SU-DHL-6 (cell line): Measurements from ENCODE around the gene ZFHX3.

Experiments
- H2AFZ ChIP-seq: fragments of 200-600 bp; sonication (generic); 2 replicates; pipeline ENCODE4 v1.6.1; 2014; ENCODE audit warnings: low read depth, mild to moderate bottlenecking, moderate library complexity, mixed read lengths, antibody characterized with exemption, low read length; ENCODE audit not compliant: severe bottlenecking
- H3F3A ChIP-seq: fragments of 200-600 bp; shearing (Covaris generic); 2 replicates; pipeline ENCODE4 v1.6.0; 2016; ENCODE audit warnings: antibody characterized with exemption, mild to moderate bottlenecking; ENCODE audit not compliant: insufficient read depth
- H3K27ac ChIP-seq: fragments of 200-600 bp; sonication (generic); 2 replicates; pipeline ENCODE4 v1.5.1; 2016; ENCODE audit warnings: low read depth, mild to moderate bottlenecking, low read length, moderate library complexity, mixed read lengths
- H3K27me3 ChIP-seq: fragments of 200-600 bp; sonication (generic), shearing (Covaris generic); 2 replicates; pipeline ENCODE4 v1.6.0; 2014; ENCODE audit warnings: mild to moderate bottlenecking, low read length
- H3K36me3 ChIP-seq: fragments of 200-600 bp; sonication (generic); 2 replicates; pipeline ENCODE4 v1.6.1; 2014; ENCODE audit warnings: mild to moderate bottlenecking, low read length, mixed read lengths
- H3K4me2 ChIP-seq: fragments of 300-600, 200-600 bp; shearing (Covaris generic), sonication (generic); 2 replicates; pipeline ENCODE4 v1.6.0; 2014; ENCODE audit warnings: low read length, low read depth, mild to moderate bottlenecking; ENCODE audit not compliant: poor library complexity, severe bottlenecking
- H3K4me3 ChIP-seq: fragments of 200-600 bp; sonication (generic); 2 replicates; pipeline ENCODE4 v1.5.1; 2014; ENCODE audit warnings: antibody characterized with exemption, low read length, mild to moderate bottlenecking, mixed read lengths; ENCODE audit not compliant: insufficient read depth, poor library complexity, severe bottlenecking
- H3K79me2 ChIP-seq: fragments of 200-600 bp; sonication (generic); 2 replicates; pipeline ENCODE4 v1.6.1; 2014; ENCODE audit warnings: mild to moderate bottlenecking, low read length, moderate library complexity; ENCODE audit not compliant: insufficient read depth
- H3K9ac ChIP-seq: fragments of 200-600 bp; sonication (generic); 2 replicates; pipeline ENCODE4 v1.7.0; 2014; ENCODE audit warnings: mild to moderate bottlenecking, low read length
- H3K9me2 ChIP-seq: fragments of 200-600 bp; sonication (generic); replicated peaks from 2 replicates; pipeline ENCODE4 v1.6.1; 2014; ENCODE audit warnings: low read length; ENCODE audit not compliant: insufficient read depth
- H3K9me3 ChIP-seq: fragments of 200-600 bp; sonication (generic); 2 replicates; pipeline ENCODE4 v1.6.1; 2014; ENCODE audit warnings: low read length, mixed read lengths; ENCODE audit not compliant: insufficient read depth
- H4K20me1 ChIP-seq: fragments of 200-600 bp; sonication (generic); 2 replicates; pipeline ENCODE4 v1.6.1; 2014; ENCODE audit warnings: low read depth, mild to moderate bottlenecking, antibody characterized with exemption, low read length, moderate library complexity, mixed read lengths
- EZH2phosphoT487 ChIP-seq: fragments of 200-600 bp; sonication (generic), shearing (Covaris generic); conservative IDR thresholded peaks from 2 replicates; pipeline ENCODE4 v1.6.1; 2018; ENCODE audit warnings: mild to moderate bottlenecking, antibody characterized with exemption, low read length, moderate library complexity, mixed read lengths
- TF ChIP-seq, protein P1 (sequence below): fragments of 200-600 bp; sonication (generic); IDR thresholded peaks from one replicate; pipeline ENCODE4 v1.5.1; 2017; ENCODE audit warnings: antibody characterized with exemption, mild to moderate bottlenecking, low read length, moderate library complexity; ENCODE audit not compliant: insufficient read depth, poor library complexity, severe bottlenecking

The ZFHX3 gene

DNA sequence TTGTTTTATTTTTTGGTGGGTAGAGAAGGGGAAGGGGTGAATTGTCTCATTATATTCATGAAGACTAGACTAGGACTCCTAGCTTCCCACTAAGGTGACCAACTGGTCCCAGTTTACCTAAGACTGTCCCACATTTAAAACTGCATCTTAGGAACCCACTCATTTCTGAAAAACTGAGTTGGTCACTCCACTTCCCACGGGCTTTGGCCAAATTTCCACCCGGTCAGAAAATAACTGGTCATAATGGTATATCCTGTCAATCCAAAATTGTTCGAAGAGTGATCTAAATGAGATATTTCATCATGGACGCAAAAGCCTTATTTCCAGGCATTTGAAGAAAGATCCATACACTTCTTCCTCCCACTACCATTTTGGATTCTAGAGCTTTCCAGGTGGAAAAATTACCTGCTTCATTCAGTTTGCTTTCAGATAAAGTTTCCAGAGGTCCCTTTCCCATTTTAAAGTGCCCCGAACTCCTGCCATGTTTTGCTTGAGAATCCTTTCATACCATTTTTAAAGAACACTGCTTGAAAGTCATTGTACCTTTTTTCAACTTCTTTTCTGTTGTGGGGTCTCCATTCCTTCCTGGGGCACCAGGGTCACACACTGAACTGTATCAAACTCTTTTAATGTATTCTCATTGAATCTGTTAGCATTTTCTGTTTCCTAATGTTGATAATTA, 21.8 kb upstream of the ZFHX3 start:
- H3K9ac ChIP-seq = no peak overlapping the region
- H3K79me2 ChIP-seq = no peaks in the 10 kb centered on the region
- H3K4me2 ChIP-seq = no peak overlapping the region
- no peaks in the 10 kb centered on the region for H3K9me2 ChIP-seq
- no peak overlapping the region for H2AFZ ChIP-seq
- no peak overlapping the region for H3K4me3 ChIP-seq
- H3F3A ChIP-seq = no peaks in the 10 kb centered on the region
- H3K27me3 ChIP-seq = no peaks in the 10 kb centered on the region
- no peaks in the 10 kb centered on the region for H3K36me3 ChIP-seq
- no peaks in the 10 kb centered on the region for H3K9me3 ChIP-seq
- H3K27ac ChIP-seq = no peak overlapping the region
- TF ChIP-seq, protein P1, sequence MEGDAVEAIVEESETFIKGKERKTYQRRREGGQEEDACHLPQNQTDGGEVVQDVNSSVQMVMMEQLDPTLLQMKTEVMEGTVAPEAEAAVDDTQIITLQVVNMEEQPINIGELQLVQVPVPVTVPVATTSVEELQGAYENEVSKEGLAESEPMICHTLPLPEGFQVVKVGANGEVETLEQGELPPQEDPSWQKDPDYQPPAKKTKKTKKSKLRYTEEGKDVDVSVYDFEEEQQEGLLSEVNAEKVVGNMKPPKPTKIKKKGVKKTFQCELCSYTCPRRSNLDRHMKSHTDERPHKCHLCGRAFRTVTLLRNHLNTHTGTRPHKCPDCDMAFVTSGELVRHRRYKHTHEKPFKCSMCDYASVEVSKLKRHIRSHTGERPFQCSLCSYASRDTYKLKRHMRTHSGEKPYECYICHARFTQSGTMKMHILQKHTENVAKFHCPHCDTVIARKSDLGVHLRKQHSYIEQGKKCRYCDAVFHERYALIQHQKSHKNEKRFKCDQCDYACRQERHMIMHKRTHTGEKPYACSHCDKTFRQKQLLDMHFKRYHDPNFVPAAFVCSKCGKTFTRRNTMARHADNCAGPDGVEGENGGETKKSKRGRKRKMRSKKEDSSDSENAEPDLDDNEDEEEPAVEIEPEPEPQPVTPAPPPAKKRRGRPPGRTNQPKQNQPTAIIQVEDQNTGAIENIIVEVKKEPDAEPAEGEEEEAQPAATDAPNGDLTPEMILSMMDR = no peak
- TF ChIP-seq EZH2phosphoT487 = no peak
- H4K20me1 ChIP-seq = no peaks in the 10 kb centered on the region

- Histone ChIP-seq H3K9me2 (no peaks in the 10 kb centered on the region), H3K4me2 (no peak overlapping the region), H3K9me3 (no peaks in the 10 kb centered on the region), H3K27ac (no peak overlapping the region), H3K4me3 (no peak overlapping the region), H3K9ac (no peak overlapping the region), H3F3A (no peaks in the 10 kb centered on the region), H3K27me3 (no peaks in the 10 kb centered on the region), H3K79me2 (no peaks in the 10 kb centered on the region), H2AFZ (no peak overlapping the region), H4K20me1 (no peaks in the 10 kb centered on the region), H3K36me3 (no peaks in the 10 kb centered on the region)
- no peak for TF ChIP-seq EZH2phosphoT487
- TF ChIP-seq, protein P1 = no peak
Measured at GRCh38 chr16:73068541-73069401, 20.8 kb upstream of the ZFHX3 start.

DNA sequence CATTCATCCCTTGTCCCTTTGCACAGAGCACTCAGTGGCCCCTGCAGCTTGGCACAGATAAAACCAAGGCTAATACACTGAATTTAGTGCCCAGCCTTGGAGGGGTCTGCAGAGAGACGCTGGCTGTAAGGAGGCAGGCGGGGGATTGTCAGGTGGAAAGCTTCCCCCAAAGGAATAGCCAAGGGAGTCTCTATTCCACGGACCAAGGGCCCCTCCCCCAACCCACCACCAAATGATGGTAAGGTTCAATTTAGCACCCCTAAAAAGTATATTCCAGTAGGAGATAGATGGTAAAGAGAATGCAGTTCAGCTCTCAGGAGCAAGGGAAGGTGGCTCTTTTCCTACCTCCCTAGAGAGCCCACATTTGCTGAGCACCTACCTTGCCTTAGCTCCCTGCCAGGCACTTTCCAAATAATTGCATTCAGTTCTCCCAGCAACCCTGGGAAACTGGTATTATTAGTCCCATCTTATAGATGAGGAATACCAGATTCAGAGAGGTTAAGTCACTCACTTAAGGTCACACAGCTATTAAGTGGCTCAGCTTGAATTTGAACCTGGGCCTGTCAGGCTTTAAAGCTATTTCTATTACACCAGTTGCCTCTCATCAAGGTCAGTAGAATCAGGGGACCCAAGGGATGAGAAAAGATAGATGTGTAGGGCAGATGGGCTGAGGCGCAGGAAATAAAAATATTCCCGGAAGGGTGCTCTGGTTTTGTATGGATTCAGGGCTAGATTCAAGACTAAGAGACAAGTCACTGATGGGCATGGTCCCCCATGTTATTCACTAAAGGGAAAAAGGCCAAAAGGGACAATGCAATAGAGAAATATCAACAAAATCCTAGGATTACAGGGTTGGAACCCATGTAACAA, 20.0 kb upstream of the ZFHX3 start:
- Histone ChIP-seq H3K4me2 (no peak overlapping the region), H3F3A (no peaks in the 10 kb centered on the region), H4K20me1 (no peaks in the 10 kb centered on the region), H3K79me2 (no peaks in the 10 kb centered on the region), H3K36me3 (no peaks in the 10 kb centered on the region), H3K9me2 (no peaks in the 10 kb centered on the region), H3K27ac (no peak overlapping the region), H3K9me3 (no peaks in the 10 kb centered on the region), H3K4me3 (no peak overlapping the region), H3K9ac (no peak overlapping the region), H2AFZ (no peak overlapping the region), H3K27me3 (no peaks in the 10 kb centered on the region)
- TF ChIP-seq EZH2phosphoT487 = no peak
- TF ChIP-seq, protein P1 = no peak
